K562 (cell line): ENCODE measurements around the gene MDK. TPM values are rescaled to one million over a fixed set of nuclear protein-coding genes. Genes with fewer than 3 reads are reported as not detected.

Experiments used
- BHLHE40 ChIP-seq: IDR thresholded peaks from 2 replicates; pipeline ENCODE4 v1.6.1; 2011; ENCODE audit warnings: low read length, improper control_type of control experiment
- BRD9 ChIP-seq: fragments of 450-650 bp; IDR thresholded peaks from 2 replicates; pipeline ENCODE4 v1.6.1; 2018; ENCODE audit warnings: low read depth; ENCODE audit not compliant: partially characterized antibody
- CCNT2 ChIP-seq: IDR thresholded peaks from 2 replicates; pipeline ENCODE4 v1.6.1; 2011; ENCODE audit warnings: borderline replicate concordance, low read depth, mild to moderate bottlenecking, moderate library complexity, mixed read lengths, low read length; ENCODE audit not compliant: insufficient read length; ENCODE audit errors: extremely low read depth
- NCOR1 ChIP-seq: fragments of 450-650 bp; IDR thresholded peaks from 2 replicates; pipeline ENCODE4 v1.6.1; 2016; ENCODE audit warnings: mild to moderate bottlenecking, moderate library complexity
- NFIX ChIP-seq: fragments of 250-450 bp; sonication (Bioruptor Pico); IDR thresholded peaks from 2 replicates; pipeline ENCODE4 v1.4.0; 2020; ENCODE audit warnings: low read depth, mild to moderate bottlenecking, moderate library complexity
- POLR2G ChIP-seq: fragments of 200-400 bp; formaldehyde crosslinking; IDR thresholded peaks from 2 replicates; pipeline ENCODE4 v1.6.1; 2017; ENCODE audit warnings: low read depth, mild to moderate bottlenecking, antibody characterized with exemption, low read length, moderate library complexity
- RBM14 ChIP-seq: fragments of 200-400 bp; formaldehyde crosslinking; IDR thresholded peaks from 2 replicates; pipeline ENCODE4 v1.6.1; 2018; ENCODE audit warnings: low read depth, mild to moderate bottlenecking, low read length, moderate library complexity, borderline replicate concordance; ENCODE audit not compliant: insufficient read depth
- RCOR1 ChIP-seq, 2 experiments: IDR thresholded peaks; 2 replicates each; pipeline ENCODE4 v1.6.1; 2012; ENCODE audit warnings: low read depth in 2 of 2, low read length in 2 of 2, borderline replicate concordance in 1 of 2, improper control_type of control experiment in 1 of 2
- SAFB ChIP-seq: fragments of 200-400 bp; formaldehyde crosslinking; IDR thresholded peaks from 2 replicates; pipeline ENCODE4 v1.6.1; 2017; ENCODE audit warnings: low read depth, low read length, borderline replicate concordance
- SLC30A9 ChIP-seq: fragments of 250-450 bp; sonication (Bioruptor Pico); IDR thresholded peaks from 2 replicates; pipeline ENCODE4 v1.8.0; 2022; ENCODE audit warnings: mild to moderate bottlenecking, moderate library complexity
- SMARCB1 ChIP-seq: IDR thresholded peaks from 2 replicates; pipeline ENCODE4 v1.6.1; 2011; ENCODE audit warnings: improper control_type of control experiment, low read depth; ENCODE audit not compliant: insufficient read length
- TEAD2 ChIP-seq: fragments of 450-650 bp; IDR thresholded peaks from 2 replicates; pipeline ENCODE4 v1.6.1; 2016; ENCODE audit warnings: missing genetic modification characterization, control low read depth, missing compliant biosample characterization
- TSC22D4 ChIP-seq: fragments of 450-650 bp; IDR thresholded peaks from 2 replicates; pipeline ENCODE4 v1.6.1; 2016; ENCODE audit warnings: missing genetic modification characterization, missing biosample characterization, control low read depth
- ZBTB1 ChIP-seq: sonication (generic); formaldehyde crosslinking; IDR thresholded peaks from 2 replicates; pipeline ENCODE4 v1.8.1; 2023; ENCODE audit warnings: missing genetic modification reagents, low read depth, mild to moderate bottlenecking, borderline replicate concordance
- ZKSCAN8 ChIP-seq: fragments of 200-800 bp; sonication (Bioruptor generic); IDR thresholded peaks from 2 replicates; pipeline ENCODE4 v1.6.1; 2016; ENCODE audit warnings: missing genetic modification characterization, missing compliant biosample characterization
- ZNF274 ChIP-seq: IDR thresholded peaks from 2 replicates; pipeline ENCODE4 v1.6.1; 2011; ENCODE audit warnings: low read depth, mild to moderate bottlenecking, low read length, moderate library complexity, borderline replicate concordance
- ZNF586 ChIP-seq: fragments of 450-650 bp; formaldehyde crosslinking; conservative IDR thresholded peaks from 2 replicates; pipeline ENCODE4 v1.4.0; 2020; ENCODE audit warnings: mild to moderate bottlenecking, moderate library complexity
- polyA plus RNA-seq, 8 experiments: library from polyadenylated mRNA; depleted of rRNA in 4 of 8; stranded (reverse) in 5 of 8; unstranded in 3 of 8; fragments of >200 nt; fragmentation: Nextera tagmentation in 2 of 8; fragmentation: Illumina TruSeq in 1 of 8; extraction: Ambion mirVana in 2 of 8; extraction: Trizol in 1 of 8; gene quantifications; 2 replicates each; pipeline versions ENCODE4 v1.2.1 to v1.2.3, GENCODE V29; 2011 to 2014; ENCODE audit warnings: inconsistent platforms in 1 of 8, missing spikeins in 1 of 8
- total RNA-seq, 7 experiments: library from RNA; depleted of rRNA in 6 of 7; stranded (reverse); fragments of >200 nt in 6 of 7; fragmentation: Illumina TruSeq in 2 of 7; extraction: Trizol in 2 of 7; gene quantifications; 2 replicates each; pipeline versions ENCODE4 v1.2.1 to v1.2.3, GENCODE V29; 2011 to 2021; ENCODE audit warnings: low replicate concordance in 1 of 7
- TF ChIP-seq, protein P1 (sequence below): fragments of 450-650 bp; IDR thresholded peaks from 2 replicates; pipeline ENCODE4 v1.6.1; 2016; ENCODE audit warnings: low read depth

Gene MDK
- total and polyA plus RNA-seq, 9 of the 15 experiments (the other 6 are each of a cell fraction or from before 2014, with no cell fraction given) = 20.7 to 700 (median 350) TPM

DNA sequence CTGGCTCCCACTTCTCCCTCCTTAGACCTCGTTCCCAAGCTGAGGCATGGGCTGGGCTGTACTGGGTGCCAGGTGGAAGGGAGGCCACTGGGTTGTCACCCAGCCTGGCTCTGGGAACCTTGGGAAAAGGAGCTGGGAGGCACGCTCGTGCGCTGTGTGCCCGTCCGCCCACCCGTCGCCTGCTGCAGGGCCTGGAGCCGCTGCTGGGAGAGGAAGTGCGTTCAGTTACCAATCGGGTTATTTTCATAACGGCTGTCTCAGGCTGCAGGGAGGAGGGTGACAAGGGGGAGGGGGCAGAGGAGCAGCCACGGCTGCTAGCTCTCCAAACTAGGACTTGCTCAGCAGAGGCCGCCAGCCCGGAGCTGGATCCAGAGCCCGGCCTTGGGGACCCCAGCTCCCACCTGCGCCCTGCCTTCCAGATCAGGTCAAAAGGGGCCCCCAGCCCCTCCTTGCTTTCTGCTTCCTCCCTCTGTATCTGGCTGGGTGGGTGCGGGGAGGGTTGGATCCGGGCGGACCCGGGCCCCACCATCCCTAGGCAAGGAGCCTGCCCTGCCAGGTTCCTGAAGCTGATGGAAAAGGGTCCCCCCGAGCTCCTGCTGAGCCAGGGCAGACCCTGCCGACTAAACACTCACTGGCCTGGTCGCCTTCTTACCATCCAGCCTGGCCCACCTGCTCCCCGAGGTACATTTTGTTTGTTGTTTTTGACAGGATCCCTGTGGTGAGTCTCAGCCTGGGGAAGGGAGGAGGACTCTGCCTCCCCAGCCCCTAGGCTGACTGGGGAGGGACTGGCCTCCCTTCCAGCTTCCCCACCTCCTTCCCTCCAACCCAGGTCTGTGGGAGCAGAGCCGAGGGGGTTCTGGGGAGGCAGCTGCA lies 19.9 kb upstream of the MDK start (continued):
- TF ChIP-seq BHLHE40 (peak; percentile 77), POLR2G (peak; percentile 75), NCOR1 (no peak), RCOR1 (IDR thresholded peaks at IDR 0.05; ENCODE audit: borderline replicate concordance in 1 of 2, low read depth in 2 of 2, low read length in 2 of 2) (peak in 1 of 2 experiments; percentile 66; a peak in 1 of 4 replicates), SLC30A9 (no peak), ZNF586 (CRISPR knock-in tag) (no peak), SAFB (no peak), ZBTB1 (no peak), ZNF274 (no peak), TEAD2 (tag) (no peak), BRD9 (no peak), RBM14 (no peak), NFIX (CRISPR knock-in tag) (no peak), TSC22D4 (no peak), ZKSCAN8 (no peak), CCNT2 (no peak), SMARCB1 (no peak)
- TF ChIP-seq, protein P1, sequence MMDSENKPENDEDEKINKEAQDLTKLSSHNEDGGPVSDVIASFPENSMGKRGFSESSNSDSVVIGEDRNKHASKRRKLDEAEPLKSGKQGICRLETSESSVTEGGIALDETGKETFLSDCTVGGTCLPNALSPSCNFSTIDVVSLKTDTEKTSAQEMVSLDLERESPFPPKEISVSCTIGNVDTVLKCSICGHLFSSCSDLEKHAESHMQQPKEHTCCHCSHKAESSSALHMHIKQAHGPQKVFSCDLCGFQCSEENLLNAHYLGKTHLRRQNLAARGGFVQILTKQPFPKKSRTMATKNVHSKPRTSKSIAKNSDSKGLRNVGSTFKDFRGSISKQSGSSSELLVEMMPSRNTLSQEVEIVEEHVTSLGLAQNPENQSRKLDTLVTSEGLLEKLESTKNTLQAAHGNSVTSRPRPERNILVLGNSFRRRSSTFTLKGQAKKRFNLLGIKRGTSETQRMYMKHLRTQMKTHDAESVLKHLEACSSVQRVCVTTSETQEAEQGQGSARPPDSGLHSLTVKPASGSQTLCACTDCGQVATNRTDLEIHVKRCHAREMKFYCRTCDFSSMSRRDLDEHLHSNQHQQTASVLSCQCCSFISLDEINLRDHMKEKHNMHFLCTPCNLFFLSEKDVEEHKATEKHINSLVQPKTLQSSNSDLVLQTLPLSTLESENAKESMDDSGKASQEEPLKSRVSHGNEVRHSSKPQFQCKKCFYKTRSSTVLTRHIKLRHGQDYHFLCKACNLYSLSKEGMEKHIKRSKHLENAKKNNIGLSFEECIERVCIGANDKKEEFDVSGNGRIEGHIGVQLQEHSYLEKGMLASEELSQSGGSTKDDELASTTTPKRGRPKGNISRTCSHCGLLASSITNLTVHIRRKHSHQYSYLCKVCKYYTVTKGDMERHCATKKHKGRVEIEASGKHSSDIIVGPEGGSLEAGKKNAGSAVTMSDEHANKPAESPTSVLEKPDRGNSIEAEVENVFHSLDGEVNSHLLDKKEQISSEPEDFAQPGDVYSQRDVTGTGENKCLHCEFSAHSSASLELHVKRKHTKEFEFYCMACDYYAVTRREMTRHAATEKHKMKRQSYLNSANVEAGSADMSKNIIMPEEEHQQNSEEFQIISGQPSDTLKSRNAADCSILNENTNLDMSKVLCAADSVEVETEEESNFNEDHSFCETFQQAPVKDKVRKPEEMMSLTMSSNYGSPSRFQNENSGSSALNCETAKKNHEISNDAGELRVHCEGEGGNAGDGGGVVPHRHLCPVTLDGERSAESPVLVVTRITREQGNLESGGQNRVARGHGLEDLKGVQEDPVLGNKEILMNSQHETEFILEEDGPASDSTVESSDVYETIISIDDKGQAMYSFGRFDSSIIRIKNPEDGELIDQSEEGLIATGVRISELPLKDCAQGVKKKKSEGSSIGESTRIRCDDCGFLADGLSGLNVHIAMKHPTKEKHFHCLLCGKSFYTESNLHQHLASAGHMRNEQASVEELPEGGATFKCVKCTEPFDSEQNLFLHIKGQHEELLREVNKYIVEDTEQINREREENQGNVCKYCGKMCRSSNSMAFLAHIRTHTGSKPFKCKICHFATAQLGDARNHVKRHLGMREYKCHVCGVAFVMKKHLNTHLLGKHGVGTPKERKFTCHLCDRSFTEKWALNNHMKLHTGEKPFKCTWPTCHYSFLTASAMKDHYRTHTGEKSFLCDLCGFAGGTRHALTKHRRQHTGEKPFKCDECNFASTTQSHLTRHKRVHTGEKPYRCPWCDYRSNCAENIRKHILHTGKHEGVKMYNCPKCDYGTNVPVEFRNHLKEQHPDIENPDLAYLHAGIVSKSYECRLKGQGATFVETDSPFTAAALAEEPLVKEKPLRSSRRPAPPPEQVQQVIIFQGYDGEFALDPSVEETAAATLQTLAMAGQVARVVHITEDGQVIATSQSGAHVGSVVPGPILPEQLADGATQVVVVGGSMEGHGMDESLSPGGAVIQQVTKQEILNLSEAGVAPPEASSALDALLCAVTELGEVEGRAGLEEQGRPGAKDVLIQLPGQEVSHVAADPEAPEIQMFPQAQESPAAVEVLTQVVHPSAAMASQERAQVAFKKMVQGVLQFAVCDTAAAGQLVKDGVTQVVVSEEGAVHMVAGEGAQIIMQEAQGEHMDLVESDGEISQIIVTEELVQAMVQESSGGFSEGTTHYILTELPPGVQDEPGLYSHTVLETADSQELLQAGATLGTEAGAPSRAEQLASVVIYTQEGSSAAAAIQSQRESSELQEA = no peak
